ENCODE results near the gene OR2M5.

The OR2M5 gene

GRCh38 chr1:248144513-248145198 lies at the start of gene OR2M5:
Gene OR2M5, plus strand, starts transcription at chr1:248145148. Its CDS starts 0 bp downstream, at chr1:248145148.
- no peak for DNase-seq (ENCODE audit: low read depth)

GRCh38 chr1:248098529-248098928 lies 46.4 kb upstream of the OR2M5 start:
- no peak for DNase-seq (ENCODE audit: low read depth)

DNA sequence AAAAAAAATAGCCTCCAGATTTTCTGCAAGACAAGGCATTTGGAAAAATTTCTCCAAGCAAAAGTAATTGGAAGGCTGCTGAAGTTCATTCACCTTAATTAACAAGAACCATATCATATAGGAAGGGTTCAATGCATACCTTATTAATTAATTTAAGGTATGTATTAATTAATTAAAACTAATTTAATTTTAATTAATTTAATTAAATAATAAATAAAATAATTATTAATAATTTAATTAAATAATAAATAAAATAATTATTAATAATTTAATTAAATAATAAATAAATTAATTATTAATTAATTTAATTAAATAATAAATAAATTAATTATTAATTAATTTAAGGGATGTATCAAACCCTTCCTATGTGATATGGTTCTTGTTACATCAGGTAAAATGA lies 42.1 kb upstream of the OR2M5 start:
- no peak for DNase-seq (ENCODE audit: low read depth)

GRCh38 chr1:248111157-248111556 lies 33.8 kb upstream of the OR2M5 start:
- no peak for DNase-seq (ENCODE audit: low read depth)

DNA sequence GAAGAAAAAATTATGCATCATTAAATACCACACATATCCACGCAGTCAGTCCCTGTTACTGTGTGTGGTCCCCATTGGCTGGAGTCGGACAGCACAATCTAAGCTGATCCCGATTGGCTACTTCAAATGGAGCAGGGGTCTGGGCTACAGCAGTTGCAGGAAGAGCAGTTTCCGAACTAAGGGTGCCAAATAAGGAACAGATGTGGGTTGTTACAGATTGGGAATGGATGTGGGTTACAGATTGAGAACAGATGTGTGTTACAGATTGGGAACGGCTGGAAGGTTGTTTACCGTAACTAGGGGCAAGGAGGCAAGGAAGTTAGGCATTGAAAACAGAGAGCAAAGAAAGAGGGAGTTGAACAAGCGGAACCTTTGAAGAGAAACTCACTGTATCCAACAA lies 30.1 kb upstream of the OR2M5 start:
- no peak for DNase-seq (ENCODE audit: low read depth)

DNA sequence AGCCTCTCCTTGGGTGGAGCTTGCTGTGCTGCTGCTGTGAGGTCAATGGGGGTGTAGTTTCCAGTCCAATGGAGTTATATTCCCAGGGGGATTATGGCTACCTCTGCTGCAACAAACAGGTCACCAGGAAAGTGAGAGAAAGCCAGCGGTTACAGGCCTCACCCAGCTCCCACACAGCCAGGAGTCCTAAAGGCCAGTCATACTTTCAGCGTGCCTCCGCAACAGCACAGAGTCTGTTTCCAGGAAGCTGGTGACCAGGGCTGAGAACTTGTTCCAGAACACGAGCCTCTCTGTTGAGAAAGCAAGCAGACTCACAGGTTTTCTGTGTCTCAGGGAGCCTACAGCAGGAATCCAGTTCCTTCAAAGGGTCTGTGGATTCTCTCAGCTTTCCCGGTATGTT lies 17.3 kb upstream of the OR2M5 start:
- DNase-seq (ENCODE audit: low read depth) = no peak

- DNase-seq (ENCODE audit: low read depth) = no peak
Measured at GRCh38 chr1:248136811-248137210, 8.1 kb upstream of the OR2M5 start.

- no peak for DNase-seq (ENCODE audit: low read depth)
Measured at GRCh38 chr1:248140846-248141245, 4.1 kb upstream of the OR2M5 start.

- DNase-seq (ENCODE audit: low read depth) = no peak
Measured at GRCh38 chr1:248143311-248143710, 1.6 kb upstream of the OR2M5 start.

GRCh38 chr1:248152056-248152827 lies 7.3 kb downstream of the OR2M5 start:
- DNase-seq (ENCODE audit: low read depth) = no peak

DNA sequence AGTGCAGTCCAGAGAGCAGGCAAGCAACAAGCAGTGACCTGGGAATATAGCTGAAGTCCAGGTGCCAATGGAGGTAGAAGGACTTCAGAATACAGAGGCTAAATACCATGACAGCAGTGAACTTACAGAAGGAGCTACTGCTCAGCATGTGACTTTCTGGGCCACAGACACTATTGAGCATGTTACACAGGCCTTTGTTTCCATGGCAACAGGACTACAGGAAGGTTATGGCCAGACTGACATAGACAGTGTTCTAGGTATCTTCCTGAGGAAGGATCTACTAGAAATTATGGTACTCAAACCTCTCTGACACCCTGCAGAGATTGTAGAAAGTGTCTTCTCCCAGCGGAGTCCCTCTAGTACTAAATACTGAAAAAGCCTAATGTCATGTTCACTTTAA lies 11.0 kb downstream of the OR2M5 start:
- no peak for DNase-seq (ENCODE audit: low read depth)

DNA sequence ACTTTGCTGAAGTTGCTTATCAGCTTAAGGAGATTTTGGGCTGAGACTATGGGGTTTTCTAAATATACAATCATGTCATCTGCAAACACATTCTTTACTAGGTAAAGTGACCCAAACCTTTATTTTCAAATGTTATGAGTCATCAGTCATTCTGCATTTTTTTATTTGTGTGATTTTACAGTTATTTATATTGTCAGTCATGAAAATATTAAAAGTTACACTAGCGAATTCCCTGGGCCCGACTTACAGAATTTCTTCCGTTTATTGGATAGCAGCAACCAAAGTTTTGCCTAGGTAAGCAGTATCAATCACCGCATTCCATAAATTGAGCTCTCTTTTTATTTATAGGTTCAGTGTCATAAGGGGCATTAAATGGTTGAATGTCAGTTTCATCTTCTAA lies 13.8 kb downstream of the OR2M5 start:
- no peak for DNase-seq (ENCODE audit: low read depth)

DNA sequence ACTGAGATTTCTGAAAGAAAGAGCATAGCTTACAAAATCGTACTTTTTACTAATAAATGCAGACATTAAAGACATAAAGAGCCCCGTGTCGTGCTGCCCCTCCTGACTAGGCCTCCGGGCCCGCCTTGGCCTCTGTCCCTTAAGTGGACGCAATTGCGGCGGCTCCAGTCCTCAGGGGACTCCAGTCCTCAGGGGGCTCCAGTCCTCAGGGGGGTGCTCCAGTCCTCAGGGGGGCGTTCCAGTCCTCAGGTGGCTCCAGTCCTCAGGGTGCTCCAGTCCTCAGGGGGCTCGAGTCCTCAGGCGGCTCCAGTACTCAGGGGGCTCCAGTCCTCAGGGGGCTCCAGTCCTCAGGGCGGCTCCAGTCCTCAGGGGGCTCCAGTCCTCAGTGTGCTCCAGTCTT lies 19.1 kb downstream of the OR2M5 start:
- DNase-seq (ENCODE audit: low read depth) = no peak

DNA sequence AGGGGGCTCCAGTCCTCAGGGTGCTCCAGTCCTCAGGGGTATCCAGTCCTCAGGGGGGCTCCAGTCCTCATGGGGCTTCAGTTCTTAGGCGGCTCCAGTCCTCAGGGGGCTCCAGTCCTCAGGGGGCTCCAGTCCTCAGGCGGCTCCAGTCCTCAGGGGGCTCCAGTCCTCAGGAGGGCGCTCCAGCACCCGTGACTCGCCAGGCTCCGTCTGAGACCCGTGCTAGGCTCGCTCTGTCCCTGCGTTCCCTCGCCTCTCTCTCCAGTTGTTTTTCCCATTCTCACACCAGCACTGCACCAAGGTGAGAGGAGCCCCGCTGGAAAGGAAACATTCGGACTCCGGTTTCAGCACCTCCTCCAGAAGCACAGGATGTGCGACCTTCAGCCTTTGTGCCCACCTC lies 20.2 kb downstream of the OR2M5 start:
- DNase-seq (ENCODE audit: low read depth) = no peak

DNA sequence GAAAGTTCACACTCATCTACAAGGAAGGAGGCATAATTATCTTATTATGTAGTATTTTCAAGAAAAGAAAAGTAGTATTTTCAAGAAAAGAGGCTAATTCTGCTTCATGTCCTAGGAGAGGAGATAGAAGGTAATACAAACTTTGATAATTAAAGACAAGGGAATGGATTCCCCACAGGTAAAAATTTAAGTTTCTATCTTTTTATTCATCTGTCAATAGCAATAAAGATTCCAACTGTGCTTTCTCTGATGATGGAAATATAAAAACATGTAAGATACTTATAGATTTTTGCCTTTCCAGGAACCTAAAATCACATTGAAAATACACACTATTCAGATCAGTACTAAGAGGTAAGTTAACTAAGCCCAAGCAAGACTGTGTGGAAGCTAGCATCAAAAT lies 29.6 kb downstream of the OR2M5 start, which contains the start of gene OR2M2:
OR2M2 (plus strand) TSS at position 301 of the 400 bp plus-strand sequence. CDS start 5,165 bp downstream, outside the sequence.
- DNase-seq (ENCODE audit: low read depth) = no peak

- no peak for DNase-seq (ENCODE audit: low read depth)
Measured at GRCh38 chr1:248183996-248184395, 39.0 kb downstream of the OR2M5 start.

DNA sequence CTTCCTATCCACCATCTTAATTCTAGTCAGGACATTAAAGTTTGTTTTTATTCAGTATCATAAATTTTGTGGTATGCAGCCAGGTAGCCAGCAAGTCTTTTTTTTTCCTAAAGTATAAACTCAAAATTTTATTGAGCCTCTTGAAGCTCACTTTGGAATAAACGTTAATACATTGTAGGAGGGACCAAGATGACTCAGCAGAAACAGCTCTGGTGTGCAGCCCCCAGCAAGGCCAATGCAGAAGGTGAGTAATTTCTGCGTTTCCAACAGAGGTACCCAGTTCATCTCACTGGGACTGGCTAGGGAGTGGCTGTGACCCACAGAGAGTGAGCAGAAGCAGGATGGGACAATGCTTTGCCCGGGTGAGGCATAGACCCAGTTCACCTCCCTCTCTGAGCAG lies 42.4 kb downstream of the OR2M5 start:
- DNase-seq (ENCODE audit: low read depth) = no peak

DNA sequence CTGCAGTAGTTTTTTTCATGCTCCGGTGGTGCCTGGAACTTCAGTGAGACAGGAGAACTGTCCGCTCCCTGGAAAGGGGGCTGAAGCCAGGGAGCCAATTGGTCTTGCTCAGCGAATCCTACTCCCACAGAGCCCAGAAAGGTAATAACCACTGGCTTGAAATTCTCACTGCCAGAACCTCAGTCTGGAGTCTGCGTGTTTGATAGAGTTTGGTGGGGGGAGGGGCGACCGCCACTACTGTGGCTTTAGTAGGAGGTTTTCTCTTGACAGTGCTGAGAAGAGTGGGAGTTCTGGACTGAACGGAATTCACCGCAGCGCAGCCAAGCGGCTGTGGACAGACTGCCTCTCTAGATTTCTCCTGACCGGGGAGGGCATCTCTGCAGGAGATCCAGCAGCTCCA lies 44.1 kb downstream of the OR2M5 start:
- no peak for DNase-seq (ENCODE audit: low read depth)

DNA sequence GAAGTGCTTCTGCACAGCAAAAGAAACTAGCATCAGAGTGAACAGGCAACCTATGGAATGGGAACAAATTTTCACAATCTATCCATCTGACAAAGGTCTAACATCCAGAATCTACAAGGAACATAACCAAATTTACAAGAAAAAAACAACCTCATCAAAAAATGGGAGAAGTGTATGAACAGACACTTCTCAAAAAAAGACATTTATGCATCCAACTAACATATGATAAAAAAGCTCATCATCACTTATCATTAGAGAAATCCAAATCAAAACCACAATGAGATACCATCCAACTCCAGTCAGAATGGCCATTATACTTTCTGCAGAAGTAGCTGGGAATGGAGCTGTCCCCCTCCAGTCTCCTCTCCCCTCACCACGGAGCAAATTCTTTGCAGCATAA lies 49.2 kb downstream of the OR2M5 start:
- no peak for DNase-seq (ENCODE audit: low read depth)
